ENCODE results near the gene ZBTB4.
"Not testable (repeated sequence)": the region's sequence is repeated elsewhere in the genome, so short reads cannot be mapped to it uniquely, and the experiment has no call there.

The ZBTB4 gene

DNA sequence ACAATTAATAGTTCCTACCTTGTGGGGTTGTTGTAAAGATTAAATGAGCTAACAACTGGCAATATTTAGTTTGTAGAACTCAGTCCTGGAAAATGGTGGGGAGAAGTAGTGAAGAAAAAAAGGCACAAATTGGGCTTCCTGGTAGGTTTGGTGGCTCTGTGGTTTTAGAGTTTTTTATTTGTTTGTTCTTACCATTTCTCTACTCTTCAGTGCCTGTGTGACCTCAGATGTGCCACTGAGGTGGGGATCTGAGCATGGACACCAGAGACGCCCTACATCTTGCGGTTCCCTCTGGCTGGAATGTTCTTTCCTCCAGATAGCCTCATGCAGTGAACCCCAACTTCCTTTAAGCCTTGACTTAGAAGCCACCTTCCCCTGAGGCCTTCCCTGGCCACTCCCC, 7.7 kb downstream of the ZBTB4 start:
- no peak overlapping the region for H3K4me3 ChIP-seq (ENCODE audit: low read depth, low read length)
- TF ChIP-seq, protein P1, sequence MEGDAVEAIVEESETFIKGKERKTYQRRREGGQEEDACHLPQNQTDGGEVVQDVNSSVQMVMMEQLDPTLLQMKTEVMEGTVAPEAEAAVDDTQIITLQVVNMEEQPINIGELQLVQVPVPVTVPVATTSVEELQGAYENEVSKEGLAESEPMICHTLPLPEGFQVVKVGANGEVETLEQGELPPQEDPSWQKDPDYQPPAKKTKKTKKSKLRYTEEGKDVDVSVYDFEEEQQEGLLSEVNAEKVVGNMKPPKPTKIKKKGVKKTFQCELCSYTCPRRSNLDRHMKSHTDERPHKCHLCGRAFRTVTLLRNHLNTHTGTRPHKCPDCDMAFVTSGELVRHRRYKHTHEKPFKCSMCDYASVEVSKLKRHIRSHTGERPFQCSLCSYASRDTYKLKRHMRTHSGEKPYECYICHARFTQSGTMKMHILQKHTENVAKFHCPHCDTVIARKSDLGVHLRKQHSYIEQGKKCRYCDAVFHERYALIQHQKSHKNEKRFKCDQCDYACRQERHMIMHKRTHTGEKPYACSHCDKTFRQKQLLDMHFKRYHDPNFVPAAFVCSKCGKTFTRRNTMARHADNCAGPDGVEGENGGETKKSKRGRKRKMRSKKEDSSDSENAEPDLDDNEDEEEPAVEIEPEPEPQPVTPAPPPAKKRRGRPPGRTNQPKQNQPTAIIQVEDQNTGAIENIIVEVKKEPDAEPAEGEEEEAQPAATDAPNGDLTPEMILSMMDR (IDR thresholded peaks at IDR 0.05; ENCODE audit: low read depth, low read length), result no peak
- DNase-seq (ENCODE audit: low read depth, low spot score), result no peak
- in situ Hi-C loops (cut with HindIII; ENCODE audit: low sequenced_read_pairs), result no loop called here

DNA sequence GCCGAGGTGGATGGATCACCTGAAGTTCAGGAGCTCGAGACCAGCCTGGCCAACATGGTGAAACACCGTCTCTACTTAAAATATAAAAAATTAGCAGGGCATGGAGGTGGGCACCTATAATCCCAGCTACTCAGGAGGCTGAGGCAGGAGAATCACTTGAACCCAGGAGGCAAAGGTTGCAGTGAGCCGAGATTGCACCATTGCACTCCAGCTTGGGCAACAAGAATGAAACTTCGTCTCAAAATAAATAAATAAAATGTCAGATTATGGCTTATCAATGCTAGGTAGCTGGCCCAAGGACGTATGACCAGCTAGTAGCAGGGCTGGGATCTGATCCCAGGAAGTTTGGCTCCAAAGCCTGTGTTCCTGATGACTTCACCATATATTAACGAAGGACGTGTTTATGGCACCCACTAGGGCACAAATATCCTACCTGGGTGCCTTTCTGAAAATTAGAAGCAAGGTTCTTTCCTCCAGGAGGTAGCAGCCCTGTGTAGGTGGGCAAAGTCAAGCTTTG, 8.9 kb downstream of the ZBTB4 start:
- in situ Hi-C loops (cut with HindIII; ENCODE audit: low sequenced_read_pairs); DNase-seq (ENCODE audit: low read depth, low spot score); H3K4me3 ChIP-seq (ENCODE audit: low read depth, low read length): not testable (repeated sequence)

DNA sequence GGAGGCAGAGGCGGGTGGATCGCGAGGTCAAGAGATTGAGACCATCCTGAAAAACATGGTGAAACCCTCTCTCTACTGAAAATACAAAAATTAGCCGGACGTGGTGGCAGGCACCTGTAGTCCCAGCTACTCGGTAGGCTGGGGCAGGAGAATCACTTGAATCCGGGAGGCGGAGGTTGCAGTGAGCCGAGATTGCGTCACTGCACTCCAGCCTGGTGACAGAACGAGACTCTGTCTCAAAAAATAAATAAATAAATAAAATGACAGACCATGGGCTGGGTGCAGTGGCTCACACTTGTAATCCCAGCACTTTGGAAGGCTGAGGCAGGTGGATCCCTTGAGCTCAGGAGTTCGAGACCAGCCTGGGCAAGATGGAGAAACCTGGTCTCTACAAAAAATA, 9.6 kb downstream of the ZBTB4 start:
- in situ Hi-C loops (cut with HindIII; ENCODE audit: low sequenced_read_pairs); H3K4me3 ChIP-seq (ENCODE audit: low read depth, low read length); DNase-seq (ENCODE audit: low read depth, low spot score): not testable (repeated sequence)

DNA sequence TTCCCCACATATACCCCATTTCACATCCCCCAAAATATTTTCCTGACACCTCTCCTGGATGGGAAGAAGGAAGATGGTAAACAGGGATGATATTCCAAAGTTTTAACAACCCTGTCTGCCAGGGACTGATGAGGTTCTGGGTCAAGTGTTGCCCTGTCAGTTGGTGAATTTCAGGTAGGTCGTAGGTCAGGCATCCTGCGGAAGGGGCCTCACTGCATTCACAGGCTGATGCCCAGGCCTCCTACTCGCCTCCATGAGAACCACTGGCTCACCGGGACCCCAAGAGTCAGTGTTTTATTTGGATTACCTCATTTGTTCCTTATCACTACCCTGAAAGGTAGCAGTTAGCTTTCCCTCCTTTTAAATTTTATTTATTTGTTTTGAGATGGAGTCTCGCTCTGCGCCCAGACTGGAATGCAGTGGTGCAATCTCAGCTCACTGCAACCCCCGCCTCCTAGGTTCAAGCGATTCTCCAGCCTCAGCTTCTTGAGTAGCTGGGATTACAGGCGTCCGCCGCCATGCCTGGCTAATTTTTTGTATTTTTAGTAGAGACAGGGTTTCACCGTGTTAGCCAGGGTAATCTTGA, 10.5 kb downstream of the ZBTB4 start:
- DNase-seq (ENCODE audit: low read depth, low spot score), result no peak
- no peak overlapping the region for H3K4me3 ChIP-seq (ENCODE audit: low read depth, low read length)
- in situ Hi-C loops (cut with HindIII; ENCODE audit: low sequenced_read_pairs), result no loop called here
- TF ChIP-seq, protein P1 (IDR thresholded peaks at IDR 0.05; ENCODE audit: low read depth, low read length), result no peak

DNA sequence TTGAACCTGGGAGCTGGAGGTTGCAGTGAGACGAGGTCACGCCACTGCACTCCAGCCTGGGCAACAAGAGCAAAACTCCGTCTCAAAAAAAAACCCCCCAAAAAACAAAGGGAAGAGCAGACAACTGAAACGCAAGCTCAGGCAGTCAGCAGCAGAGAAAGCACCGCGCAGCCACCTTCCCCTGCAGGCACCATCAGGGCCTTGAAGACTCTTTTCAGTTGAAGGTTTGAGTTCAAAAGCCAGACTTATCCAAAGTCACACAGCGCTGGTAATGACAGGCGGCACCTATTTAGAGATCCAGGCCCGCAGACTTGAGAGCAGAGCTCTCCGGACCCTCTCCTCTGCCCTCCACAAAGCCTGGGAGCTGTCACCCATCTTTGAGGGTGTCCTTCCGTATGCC, 11.1 kb downstream of the ZBTB4 start:
- no peak overlapping the region for H3K4me3 ChIP-seq (ENCODE audit: low read depth, low read length)
- TF ChIP-seq, protein P1 (IDR thresholded peaks at IDR 0.05; ENCODE audit: low read depth, low read length), result no peak
- in situ Hi-C loops (cut with HindIII; ENCODE audit: low sequenced_read_pairs), result no loop called here
- DNase-seq (ENCODE audit: low read depth, low spot score), result no peak

DNA sequence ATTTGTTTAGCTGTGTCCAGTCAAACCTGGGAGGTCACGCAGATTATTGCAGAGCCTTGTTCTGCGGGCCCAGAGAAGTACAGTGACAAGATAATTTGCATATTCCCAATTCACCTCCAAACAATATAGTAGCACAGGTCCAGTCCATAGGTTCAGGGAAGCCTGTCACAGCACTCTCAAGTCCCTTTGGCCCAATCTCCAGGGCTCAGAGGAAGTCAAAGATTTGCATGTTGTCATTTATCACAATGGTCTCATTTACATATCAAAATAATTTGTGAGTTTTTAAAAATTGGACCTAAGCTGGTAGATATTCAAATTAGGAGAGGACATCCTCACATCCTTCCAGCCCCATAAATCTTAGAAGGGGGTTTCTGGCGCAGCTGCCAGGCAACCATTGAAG, 11.9 kb downstream of the ZBTB4 start:
- no peak for DNase-seq (ENCODE audit: low read depth, low spot score)
- in situ Hi-C loops (cut with HindIII; ENCODE audit: low sequenced_read_pairs), result no loop called here
- TF ChIP-seq, protein P1 (IDR thresholded peaks at IDR 0.05; ENCODE audit: low read depth, low read length), result no peak
- H3K4me3 ChIP-seq (ENCODE audit: low read depth, low read length), result no peak overlapping the region

DNA sequence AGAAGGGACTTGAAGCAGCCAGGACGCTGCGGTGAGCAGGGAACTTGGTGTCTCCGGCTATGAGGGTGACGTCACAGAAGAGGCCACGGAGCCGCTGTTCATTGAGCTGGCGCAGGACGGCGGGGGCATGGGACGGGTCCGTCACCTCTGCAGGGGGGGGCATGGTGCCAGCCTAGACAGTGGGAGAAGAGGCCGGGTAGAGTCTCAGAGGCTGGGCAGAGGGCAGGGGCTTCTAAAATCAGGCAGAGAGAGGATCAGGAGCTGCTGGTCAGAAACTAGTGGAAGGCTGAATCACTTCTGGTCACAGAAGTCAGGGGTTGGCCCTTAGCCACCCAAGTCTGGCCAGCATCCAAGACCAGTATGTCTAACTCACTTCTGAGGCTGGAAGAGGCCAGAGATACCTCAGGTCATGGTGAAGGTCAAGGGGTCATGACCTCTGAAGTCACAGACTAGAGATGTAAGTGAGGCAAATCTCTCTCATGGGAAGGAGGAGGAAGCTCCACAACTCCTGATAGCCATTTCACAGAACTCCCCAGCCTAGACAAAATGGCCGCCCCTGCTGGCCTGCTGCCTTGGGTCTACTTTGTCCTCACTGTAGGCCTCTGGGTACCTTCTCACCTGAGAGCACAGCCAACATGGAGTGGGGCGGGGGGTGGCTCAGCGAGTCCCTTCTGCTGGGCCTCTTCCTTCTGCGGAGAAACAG, 12.6 kb downstream of the ZBTB4 start:
- in situ Hi-C loops (cut with HindIII; ENCODE audit: low sequenced_read_pairs), result no loop called here
- TF ChIP-seq, protein P1 (IDR thresholded peaks at IDR 0.05; ENCODE audit: low read depth, low read length), result no peak
- DNase-seq (ENCODE audit: low read depth, low spot score), result peak; percentile 49
- no peak overlapping the region for H3K4me3 ChIP-seq (ENCODE audit: low read depth, low read length)

All from astrocyte of the spinal cord (primary cell).